ENCODE results near the gene DYNLT2.
"Not testable (repeated sequence)": the region's sequence is repeated elsewhere in the genome, so short reads cannot be mapped to it uniquely, and the experiment has no call there.

DYNLT2 gene

DNA sequence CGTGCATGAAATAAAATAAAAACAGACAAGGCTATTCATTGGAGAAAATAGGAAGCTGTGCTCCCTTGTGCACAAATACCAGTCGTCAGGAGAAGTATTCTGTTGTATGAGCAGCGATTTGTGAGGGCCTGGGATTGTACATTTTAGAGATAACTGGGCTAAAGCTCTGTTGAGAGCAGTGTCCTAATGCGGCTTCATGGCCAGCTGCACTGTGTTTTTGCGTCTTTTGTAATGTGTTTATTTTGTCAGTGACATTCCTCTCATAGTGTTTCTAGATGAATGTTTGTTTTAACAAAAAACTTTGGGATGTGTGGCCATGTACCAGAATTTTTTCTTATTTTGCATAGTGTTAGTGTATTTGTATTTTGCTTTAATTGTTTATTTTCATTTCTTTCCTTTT, 14.9 kb upstream of the DYNLT2 start:
- H3K4me3 ChIP-seq (ENCODE audit: control insufficient read depth, low read depth, low read length), result no peak overlapping the region
- TF ChIP-seq, protein P1, sequence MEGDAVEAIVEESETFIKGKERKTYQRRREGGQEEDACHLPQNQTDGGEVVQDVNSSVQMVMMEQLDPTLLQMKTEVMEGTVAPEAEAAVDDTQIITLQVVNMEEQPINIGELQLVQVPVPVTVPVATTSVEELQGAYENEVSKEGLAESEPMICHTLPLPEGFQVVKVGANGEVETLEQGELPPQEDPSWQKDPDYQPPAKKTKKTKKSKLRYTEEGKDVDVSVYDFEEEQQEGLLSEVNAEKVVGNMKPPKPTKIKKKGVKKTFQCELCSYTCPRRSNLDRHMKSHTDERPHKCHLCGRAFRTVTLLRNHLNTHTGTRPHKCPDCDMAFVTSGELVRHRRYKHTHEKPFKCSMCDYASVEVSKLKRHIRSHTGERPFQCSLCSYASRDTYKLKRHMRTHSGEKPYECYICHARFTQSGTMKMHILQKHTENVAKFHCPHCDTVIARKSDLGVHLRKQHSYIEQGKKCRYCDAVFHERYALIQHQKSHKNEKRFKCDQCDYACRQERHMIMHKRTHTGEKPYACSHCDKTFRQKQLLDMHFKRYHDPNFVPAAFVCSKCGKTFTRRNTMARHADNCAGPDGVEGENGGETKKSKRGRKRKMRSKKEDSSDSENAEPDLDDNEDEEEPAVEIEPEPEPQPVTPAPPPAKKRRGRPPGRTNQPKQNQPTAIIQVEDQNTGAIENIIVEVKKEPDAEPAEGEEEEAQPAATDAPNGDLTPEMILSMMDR (IDR thresholded peaks at IDR 0.05; ENCODE audit: control insufficient read depth, insufficient read depth, low read depth, low read length, missing control alignments), result no peak
- DNase-seq (ENCODE audit: low read depth), result no peak

DNA sequence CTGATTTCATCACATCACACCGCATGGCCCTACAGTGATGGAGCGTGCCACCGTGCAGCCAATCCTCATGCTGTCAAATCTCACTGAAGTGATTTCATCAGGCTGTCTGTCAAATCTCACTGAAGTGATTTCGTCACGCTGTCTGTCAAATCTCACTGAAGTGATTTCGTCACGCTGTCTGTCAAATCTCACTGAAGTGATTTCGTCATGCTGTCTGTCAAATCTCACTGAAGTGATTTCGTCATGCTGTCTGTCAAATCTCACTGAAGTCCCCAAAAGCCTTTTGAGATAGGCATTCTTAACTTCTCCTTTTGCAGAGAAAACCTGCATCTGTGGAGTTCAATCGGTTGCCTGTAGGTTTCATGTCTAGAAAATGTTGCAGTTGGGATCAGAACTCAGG, 14.4 kb upstream of the DYNLT2 start:
- not testable (repeated sequence) for H3K4me3 ChIP-seq (ENCODE audit: control insufficient read depth, low read depth, low read length); DNase-seq (ENCODE audit: low read depth)

DNA sequence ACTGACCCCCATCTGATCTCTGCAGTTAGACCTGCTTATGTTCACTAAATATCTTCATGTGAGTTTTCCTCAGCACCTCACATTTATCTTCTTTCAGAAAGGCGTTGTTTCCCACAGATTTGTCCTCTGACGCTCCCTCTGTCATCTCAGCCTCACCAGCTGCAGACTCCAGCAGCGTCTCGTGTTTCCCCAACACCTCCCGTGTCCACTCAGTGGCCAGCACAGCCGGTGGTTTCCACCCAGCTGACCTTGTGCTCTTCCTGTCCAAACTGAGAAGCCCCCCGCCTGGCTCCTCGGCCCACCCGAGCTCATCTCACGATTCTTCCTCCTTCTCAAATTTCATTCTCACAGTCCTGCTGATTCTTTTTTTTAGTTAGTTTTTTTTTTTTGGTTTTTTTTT, 12.5 kb upstream of the DYNLT2 start:
- TF ChIP-seq, protein P1 (IDR thresholded peaks at IDR 0.05; ENCODE audit: control insufficient read depth, insufficient read depth, low read depth, low read length, missing control alignments), result no peak
- H3K4me3 ChIP-seq (ENCODE audit: control insufficient read depth, low read depth, low read length), result no peak overlapping the region
- no peak for DNase-seq (ENCODE audit: low read depth)

DNA sequence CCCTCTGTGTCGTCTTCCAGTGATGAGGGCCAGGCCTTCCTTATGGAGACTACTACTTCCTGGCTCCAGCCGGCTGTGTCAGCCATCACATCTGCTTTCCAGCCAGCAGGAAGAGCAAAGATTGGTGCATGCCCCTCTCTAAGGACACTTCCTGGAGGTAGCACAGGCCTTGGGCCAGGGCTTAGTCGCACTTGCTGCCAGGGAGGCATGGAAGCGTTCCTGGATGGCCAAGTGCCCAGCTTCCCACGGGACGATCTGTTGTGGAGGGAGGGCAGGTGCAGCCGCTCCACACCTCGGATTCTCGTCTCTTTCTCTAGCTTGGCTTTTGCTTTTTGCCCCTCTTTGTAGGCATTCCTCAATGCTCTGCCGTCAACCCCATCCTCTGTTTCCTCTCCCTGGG, 11.9 kb upstream of the DYNLT2 start:
- no peak overlapping the region for H3K4me3 ChIP-seq (ENCODE audit: control insufficient read depth, low read depth, low read length)
- no peak for DNase-seq (ENCODE audit: low read depth)
- TF ChIP-seq, protein P1 (IDR thresholded peaks at IDR 0.05; ENCODE audit: control insufficient read depth, insufficient read depth, low read depth, low read length, missing control alignments), result no peak

DNA sequence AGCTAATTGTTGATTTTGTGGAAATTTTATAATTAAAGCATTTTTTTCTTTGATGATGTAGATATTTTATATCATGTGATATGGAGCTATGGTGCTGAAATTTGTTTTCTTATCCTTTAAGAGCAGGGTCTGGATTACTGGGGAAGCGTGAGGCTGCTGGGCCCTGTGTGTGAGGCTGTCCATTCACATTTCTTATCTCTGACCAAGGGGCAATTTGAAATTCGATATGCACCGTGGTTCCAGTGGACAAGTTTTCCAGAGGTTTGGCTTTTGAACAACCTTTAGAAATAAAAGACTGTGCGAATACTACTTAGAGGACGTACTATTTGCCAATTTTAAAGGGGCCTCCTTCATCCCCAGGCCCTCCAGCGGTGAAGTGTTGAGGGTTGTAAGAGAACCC, 3.8 kb upstream of the DYNLT2 start:
- no peak overlapping the region for H3K4me3 ChIP-seq (ENCODE audit: control insufficient read depth, low read depth, low read length)
- DNase-seq (ENCODE audit: low read depth), result no peak
- TF ChIP-seq, protein P1 (IDR thresholded peaks at IDR 0.05; ENCODE audit: control insufficient read depth, insufficient read depth, low read depth, low read length, missing control alignments), result no peak

DNA sequence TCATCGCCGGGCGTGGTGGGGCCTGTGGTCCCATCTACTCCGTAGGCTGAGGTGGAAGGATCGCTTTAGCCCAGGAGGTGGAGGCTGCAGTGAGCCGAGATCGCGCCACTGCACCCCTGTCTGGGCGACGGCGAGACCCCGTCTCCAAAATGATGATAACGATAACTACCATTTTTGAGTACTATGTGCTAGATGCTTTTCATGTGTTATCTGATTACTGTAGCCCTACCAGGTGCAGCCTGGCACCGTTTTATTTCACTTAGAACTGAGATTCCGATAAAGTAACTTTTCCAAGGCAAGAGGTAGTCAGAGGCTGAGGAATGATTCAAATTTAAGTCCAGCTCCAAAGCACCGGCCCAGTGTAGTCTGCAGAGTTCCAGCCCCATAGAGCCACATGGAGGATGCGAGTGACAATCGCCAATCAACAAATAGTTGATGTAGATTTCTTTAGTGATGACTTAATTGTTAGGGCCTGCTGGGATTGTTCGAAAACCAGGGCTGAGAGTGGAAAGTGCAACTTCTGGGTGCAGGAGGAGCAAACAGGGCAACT, 777 bp upstream of the DYNLT2 start:
- TF ChIP-seq, protein P1 (IDR thresholded peaks at IDR 0.05; ENCODE audit: control insufficient read depth, insufficient read depth, low read depth, low read length, missing control alignments), result no peak
- peak overlapping the region; percentile 82 for H3K4me3 ChIP-seq (ENCODE audit: control insufficient read depth, low read depth, low read length)
- DNase-seq (ENCODE audit: low read depth), result no peak

DNA sequence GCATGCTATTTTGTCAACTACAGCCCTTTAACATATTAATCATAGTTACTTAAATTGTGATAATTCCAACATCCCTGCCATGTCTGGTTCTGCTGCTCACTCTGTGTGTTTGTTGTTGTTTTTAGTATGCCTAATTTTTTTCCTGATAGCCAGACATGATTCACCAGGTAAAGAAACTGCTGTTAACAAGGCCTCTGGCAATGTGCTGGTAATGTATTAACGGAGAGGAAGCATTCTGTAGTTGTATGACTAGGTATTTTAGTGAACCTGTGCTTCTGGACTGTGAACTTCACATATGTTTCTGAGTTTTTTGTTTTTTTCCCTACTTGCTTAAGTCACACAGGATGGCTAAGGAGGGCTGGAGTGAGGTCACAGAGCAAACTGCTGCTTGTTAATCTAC, 4.8 kb downstream of the DYNLT2 start:
- TF ChIP-seq, protein P1 (IDR thresholded peaks at IDR 0.05; ENCODE audit: control insufficient read depth, insufficient read depth, low read depth, low read length, missing control alignments), result no peak
- no peak for DNase-seq (ENCODE audit: low read depth)
- H3K4me3 ChIP-seq (ENCODE audit: control insufficient read depth, low read depth, low read length), result no peak overlapping the region
